GM18861 (cell line): ENCODE measurements around the gene SPEM3.

Experiments
- ATAC-seq: cut with Tn5 transposase; IDR thresholded peaks from one replicate; pipeline ENCODE4 v1.9.1; 2021; ENCODE audit not compliant: unreplicated experiment

Gene SPEM3

DNA sequence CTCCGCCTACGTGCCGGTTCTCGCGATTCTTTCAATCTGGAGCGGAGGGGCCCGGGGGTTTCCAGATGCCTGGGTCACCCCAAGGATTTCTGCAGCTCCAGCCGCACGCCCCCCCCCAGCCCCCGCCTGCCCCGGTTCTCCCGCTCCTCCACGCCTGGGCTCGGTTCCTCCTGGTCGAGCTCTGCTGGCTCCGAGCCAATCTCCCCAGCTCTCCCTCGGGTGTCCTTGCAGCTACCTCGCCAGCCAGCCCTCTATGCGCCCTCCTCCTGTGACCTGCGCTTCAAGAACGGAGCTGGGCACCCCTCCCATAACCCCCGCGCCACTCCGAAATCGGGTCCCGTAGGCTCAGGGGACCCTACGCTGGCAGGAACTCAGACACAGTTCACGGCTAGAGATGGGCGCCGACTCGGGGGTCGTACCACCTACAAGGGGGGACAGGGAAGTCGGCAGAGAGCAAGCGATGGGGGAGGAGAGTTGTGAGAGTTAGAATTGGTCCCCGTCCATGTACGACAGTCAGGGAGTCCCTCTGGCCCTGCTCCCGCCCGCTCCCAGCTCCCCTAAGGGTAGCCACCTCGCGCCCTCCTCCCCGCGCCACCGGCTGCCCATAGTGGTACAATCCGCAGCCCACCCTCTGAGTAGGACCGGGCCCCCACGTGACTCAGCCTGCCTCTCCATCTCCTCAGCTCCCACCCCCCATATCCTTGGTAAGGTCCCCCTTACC, 11.6 kb downstream of the SPEM3 start:
- no peak for ATAC-seq

DNA sequence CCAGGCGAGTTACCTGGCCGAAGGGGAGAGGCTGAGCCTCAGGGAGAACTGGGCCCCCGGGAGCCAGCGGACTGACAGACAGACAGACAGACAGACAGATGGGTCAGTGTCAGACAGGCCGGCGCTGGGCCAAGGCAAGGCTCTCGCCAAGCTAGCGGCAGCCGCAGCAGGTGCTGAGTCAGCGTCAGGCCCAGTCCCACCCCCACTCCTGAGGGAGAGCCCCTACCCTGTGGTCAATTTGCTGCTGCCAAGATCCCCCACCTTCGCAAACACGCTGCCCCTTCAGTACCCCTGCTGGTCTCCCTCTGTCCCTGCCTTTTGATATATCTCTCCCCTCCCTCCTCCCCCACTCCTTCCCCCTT, 12.2 kb downstream of the SPEM3 start:
- no peak for ATAC-seq

DNA sequence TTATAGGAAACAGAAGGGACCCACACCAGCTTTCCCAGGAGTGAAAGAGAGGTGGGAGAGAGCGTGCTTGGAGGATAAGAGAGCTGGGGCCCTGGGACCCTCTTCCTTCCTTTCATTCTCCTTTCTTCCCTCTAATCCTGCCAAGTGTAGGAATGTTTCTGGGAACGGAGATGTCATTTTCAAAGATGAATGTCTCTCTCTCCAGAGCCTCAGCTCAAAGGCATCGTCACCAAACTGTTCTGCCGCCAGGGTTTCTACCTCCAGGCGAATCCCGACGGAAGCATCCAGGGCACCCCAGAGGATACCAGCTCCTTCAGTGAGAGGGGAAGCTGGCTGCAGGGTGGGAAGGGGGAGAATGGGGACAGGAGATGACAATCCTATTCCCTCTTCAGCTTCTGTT, 12.6 kb downstream of the SPEM3 start:
- no peak for ATAC-seq

DNA sequence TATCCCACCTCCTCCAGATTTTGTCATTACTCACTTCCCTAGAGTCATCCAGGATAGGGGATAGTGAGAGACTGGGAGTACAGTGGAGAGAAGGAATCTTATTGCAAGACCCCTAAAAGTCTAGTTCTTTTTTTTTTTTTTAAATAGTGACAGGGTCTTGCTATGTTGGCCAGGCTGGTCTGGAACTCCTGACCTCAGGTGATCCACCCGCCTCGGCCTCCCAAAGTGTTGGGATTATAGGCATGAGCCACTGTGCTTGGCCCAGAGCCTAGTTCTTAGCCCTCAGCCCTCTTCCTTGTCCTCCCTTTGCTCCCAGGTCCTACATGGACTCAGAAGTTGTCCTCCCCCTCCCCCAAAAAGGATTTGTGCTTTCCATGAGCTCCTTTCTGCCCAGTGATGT, 13.5 kb downstream of the SPEM3 start:
- ATAC-seq: no peak

DNA sequence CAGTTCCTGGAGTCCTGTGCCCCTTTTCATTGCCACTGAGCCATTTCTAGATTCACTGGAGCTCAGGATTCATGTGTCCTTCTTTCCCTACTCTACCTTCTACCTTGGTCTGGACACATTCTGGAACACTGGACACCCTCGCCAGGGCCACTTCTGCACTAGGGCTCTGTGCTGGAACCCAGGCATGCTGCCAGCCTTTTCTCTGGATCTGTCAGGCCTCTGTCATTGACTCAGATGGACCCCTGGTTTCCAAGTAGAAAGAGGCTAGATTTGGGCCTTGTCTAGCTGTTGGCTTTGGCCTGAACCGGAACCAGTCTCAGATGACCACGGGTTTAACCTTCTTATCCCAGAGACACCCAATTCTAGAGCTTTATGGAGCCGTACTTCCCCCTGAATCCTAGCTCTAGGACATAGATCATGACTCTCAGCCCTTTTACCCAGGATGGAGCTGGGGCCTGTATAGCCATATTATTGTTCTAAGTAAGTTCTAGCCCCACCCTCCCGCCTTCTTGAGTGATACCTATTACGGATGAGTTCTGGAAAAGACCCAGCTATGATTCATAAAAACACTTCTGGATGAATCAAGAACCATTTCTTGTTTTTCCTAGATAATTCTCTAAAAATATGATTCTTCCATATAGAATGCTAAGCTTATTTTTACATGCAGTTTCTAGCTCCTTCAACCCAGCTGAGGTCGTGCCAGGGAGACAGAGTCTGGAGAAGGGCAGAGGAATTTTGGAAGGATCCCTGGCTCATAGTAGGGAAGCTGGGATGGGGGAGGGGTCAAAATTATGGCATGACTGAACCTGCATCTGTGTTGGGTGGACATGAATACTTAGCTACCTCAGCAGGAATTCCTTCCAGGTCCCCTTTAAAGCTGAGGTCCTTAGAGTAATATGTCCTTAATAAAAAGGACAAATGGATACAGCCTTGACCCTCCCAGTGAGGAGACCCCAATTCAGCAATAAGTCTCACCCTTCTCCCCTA, 15.1 kb downstream of the SPEM3 start:
- ATAC-seq: no peak

DNA sequence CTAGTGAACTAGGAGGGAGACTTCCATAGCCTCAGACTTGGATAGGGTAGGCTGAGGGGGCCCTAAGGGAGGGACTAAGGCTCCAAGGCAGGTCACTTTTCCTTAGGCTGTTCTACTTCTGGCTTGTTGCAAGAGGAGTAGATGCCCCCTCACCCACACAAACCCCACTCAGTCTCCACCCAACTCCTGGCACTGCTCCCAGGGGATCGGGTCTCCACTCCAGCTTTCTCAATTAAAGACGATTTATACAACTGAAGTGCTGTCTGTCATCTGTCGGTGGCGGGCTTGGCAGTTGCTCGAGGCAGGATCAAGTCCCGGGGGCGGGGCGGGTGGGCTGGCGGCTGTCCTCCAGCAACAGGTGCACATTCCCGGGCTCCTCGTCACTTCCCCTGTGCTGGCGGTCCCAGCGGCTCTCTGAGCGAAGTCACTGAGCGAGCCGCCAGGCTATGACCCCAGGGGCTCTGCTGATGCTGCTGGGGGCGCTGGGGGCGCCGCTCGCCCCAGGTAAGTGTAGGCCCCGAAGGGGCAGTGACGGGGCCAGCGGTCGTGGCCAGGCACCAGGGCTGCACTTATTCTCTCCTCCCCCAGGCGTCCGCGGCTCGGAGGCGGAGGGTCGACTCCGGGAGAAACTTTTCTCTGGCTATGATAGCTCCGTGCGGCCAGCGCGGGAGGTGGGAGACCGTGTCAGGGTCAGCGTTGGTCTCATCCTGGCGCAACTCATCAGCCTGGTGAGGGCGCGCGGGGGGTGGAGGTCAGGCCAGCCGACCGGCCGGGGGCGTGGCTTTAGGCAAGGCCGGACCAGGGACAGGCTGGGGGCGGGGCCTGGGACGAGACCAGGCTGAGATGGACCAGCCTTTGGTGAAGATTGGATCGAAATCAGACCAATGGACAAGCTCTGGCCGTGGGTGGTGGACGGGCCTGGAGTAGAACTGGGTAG, 16.3 kb downstream of the SPEM3 start, which contains the start of gene CHRNB1:
Gene CHRNB1, plus strand, starts transcription at position 380 of the 937 bp plus-strand sequence. Its CDS starts 67 bp downstream, at position 447.
- ATAC-seq: peak; percentile 48

DNA sequence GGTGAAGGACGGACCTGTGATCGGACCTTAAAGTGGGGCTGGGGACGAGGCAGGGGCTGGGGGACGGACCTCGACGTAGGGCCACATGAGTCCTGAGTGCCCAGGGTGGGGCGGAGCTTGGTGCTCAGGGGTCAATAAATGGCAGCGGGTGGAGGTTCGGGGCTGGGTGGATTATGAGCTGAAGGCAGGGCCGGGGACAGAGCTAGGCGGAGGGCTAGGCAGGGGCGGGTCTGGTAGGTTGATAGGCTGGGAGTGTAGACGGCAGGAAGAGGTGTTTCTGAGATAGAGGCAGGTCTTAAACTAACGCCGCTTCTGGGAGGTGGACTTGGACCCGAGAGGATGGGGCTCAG, 16.9 kb downstream of the SPEM3 start:
- ATAC-seq: peak; percentile 20

DNA sequence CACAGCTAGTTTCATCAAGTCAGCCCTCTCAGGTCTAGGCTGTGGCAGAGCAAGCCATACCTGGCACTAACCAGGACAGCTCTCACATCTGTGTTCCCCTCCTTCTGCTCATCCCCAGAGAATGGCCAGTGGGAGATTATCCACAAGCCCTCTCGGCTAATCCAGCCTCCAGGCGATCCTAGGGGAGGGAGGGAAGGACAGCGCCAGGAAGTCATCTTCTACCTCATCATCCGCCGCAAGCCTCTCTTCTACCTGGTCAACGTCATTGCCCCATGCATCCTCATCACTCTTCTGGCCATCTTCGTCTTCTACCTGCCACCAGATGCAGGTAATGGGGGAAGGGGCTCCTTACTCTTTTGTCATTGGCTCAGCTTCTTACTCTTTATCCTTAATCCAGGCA, 19.8 kb downstream of the SPEM3 start:
- no peak for ATAC-seq

DNA sequence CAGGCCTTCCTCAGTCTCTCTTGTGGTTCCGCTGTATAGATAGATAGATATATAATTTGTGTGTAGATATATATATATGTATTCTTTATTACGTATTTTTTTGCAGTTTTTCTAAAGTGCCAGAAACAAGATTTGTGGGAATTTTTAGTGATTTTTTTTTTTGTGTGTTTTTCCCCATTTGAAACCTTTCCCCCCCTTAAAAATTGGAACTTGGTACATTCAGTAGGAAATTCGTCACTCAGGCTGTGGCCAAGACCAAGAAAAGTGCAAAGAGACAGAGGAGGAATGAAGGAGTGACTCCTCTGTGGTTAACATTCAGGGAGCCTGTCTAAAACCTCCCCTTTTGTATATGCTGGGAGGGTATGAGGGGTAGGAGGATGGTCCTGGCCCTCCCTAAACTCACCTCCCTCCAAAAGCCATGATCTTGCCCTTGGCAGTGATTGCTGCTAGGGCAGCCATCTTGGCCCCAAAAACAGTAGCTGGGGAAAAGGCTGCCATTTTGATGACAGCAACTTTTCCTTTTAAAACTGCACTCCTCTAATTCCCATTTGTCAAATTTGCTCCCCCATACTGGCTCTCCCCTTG, 31.4 kb downstream of the SPEM3 start:
- no peak for ATAC-seq

DNA sequence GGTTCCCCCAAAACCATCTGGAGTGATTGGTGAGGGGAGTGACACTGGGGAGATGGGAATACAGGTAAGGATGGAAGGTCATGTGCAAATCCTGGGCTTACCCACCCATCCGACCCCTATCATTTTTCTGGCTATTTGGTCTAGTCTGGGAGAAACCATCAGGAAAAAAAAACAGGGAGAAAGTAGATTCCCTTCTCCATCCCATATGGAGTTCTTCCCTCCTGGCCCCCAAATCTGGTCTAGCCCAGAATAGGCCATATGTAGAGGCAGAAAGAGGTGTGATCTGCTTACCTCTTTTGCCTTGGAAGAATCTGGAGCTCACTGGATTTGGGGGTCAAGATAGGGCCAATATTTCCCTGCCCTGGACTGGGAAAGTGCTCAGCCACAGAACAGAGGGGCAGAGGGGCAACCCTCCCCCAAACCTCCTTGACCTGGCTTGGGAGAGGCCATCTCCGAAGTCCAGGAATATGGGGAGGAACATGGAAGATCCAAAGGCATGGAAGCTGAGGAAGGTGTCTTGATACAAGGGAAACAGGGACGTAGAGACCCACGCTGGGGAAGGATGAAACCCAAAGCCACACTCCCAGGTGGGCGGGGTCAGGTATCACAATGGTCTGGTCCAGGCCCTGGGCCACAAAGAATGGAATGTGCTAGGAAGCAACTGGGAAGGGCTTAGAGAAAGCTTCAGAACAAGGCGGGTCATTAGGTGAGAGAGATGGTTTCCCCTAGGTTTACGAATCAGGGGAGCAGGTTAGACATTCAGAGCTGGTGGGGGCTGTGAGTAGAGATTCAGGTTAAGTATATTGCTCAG, 32.4 kb downstream of the SPEM3 start:
- ATAC-seq: no peak

DNA sequence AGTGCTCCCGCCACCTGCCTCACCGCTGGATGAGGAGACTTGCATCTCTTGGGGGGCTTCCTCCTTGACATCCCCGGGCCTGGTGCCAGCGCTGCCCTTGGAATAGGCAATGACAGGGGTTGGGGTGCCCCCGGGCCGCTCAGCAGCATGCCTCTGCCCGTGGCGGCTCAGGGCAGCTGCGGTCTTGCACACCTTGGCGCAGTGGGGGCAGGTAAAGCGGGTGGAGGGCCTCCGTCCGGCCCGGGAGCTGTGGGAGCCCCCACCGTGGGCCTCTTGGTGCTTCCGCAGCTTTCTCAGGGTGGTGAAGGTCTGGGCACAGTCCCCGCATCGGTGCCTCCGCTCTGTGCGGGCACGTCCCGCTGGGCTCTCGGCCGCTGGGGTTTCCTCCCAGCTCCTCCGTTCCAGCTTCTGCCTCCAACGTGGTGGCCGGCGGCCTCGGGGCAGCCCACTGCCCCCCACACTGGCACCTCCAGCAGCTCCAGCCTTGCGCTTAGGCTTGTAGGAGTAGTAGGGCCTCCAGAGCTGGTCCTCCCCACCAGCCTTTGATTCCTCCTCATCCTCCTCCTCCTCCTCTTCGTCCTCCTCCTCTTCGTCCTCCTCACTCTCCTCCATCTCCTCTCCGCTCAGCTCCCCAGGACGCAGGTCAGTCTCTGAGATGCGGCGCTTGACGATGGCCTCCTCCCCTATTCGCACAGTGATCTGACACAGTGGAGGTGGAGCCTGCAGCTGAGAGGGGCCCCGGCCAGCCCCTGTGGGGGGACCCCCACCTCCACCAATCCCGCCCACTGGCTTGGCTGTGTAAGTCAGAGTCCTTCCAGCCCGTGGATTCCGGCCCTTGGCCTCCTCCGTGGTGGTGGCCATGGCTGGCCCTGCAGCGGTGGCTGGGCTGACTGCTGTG, 34.1 kb downstream of the SPEM3 start:
- ATAC-seq: no peak

DNA sequence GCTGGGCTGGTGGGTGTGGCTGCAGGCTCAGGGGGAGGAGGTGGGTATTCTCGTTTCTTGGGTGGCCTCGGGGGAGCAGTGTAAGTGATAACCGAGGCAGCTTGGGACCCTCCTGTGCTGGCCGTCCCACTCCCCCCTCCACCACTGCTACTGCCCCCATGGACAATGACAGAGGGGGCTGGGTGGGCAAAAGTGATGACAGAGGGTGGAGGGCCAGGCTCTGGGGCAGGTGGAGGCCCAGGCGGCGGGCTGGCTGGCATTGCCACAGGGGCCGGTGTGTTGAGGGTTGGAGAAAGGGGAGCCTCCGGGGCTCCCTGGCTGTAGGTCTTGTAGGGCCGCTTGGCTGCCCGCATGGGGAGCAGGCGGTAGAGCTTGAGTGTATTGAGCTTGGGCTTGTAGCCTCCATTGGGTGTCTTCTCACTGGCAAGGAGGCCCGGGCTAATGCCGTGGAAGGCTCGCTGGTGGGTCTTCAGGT, 34.8 kb downstream of the SPEM3 start:
- no peak for ATAC-seq

DNA sequence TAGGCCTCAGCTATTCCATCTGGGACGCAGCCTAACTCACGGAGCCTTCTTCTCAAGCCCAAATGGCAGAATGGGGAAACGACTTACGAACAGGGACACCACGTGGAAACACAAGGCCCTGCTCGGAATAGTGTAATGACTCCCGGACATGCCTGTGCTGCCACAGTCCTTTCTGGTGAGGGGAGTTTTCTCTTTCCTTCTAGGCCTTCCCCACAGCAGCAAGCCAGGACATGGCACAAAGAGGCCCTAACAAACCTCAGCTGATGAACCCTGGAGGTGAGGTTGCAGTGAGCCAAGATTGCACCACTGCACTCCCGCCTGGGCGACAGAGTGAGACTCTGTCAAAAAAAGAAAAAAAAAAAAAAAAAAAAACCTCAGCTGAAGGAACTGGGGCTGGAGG, 35.4 kb downstream of the SPEM3 start:
- no peak for ATAC-seq

DNA sequence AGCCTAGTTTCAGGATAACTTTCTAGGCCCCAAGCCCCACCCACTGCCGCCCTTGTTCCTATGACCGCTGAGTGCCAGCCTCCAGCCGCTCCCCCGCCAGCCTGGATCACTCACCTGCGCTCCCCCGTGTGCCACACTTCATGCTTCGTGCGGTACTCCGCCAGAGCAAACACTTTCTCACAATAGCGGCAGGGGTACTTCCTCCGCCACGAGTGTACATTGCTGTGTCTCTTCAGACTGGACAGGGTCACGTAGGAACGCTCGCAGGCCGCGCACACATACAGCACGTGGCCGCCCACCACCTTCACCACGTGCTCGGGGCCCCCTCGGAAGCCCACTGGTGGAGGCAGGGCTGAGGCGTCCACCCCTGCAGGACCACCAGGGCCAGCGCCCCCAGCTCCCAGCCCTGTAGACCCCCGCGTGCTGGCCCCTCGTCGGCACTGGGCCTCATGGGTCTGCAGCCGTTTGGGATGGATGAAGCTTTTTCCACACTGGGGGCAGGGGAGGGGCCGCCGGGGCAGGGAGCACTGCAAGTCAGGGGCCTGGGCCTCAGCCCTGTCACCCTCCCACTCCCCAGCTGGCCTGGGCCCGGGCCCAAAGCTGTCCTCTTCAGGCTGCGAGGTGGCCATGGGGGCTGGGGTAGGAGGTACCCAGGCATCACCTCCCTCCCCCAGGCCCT, 37.1 kb downstream of the SPEM3 start:
- no peak for ATAC-seq

DNA sequence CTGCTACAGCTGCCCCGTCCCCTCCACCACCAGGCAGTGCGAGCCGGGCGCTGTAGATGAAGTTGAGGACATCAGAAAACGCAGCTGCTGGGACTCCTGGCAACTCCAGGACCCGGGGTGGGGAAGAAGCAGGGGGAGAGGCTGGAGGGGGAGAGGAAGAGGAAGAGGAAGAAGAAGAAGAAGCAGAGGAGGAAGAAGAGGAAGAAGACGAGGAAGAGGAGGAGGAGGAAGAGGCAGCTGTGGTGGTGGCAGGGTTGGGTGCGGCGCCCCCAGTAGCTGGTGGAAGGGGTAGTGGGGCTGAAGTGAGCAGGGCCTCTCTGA, 37.6 kb downstream of the SPEM3 start:
- ATAC-seq: no peak

DNA sequence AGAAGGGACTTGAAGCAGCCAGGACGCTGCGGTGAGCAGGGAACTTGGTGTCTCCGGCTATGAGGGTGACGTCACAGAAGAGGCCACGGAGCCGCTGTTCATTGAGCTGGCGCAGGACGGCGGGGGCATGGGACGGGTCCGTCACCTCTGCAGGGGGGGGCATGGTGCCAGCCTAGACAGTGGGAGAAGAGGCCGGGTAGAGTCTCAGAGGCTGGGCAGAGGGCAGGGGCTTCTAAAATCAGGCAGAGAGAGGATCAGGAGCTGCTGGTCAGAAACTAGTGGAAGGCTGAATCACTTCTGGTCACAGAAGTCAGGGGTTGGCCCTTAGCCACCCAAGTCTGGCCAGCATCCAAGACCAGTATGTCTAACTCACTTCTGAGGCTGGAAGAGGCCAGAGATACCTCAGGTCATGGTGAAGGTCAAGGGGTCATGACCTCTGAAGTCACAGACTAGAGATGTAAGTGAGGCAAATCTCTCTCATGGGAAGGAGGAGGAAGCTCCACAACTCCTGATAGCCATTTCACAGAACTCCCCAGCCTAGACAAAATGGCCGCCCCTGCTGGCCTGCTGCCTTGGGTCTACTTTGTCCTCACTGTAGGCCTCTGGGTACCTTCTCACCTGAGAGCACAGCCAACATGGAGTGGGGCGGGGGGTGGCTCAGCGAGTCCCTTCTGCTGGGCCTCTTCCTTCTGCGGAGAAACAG, 38.1 kb downstream of the SPEM3 start:
- ATAC-seq: no peak

DNA sequence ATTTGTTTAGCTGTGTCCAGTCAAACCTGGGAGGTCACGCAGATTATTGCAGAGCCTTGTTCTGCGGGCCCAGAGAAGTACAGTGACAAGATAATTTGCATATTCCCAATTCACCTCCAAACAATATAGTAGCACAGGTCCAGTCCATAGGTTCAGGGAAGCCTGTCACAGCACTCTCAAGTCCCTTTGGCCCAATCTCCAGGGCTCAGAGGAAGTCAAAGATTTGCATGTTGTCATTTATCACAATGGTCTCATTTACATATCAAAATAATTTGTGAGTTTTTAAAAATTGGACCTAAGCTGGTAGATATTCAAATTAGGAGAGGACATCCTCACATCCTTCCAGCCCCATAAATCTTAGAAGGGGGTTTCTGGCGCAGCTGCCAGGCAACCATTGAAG, 38.8 kb downstream of the SPEM3 start:
- no peak for ATAC-seq

DNA sequence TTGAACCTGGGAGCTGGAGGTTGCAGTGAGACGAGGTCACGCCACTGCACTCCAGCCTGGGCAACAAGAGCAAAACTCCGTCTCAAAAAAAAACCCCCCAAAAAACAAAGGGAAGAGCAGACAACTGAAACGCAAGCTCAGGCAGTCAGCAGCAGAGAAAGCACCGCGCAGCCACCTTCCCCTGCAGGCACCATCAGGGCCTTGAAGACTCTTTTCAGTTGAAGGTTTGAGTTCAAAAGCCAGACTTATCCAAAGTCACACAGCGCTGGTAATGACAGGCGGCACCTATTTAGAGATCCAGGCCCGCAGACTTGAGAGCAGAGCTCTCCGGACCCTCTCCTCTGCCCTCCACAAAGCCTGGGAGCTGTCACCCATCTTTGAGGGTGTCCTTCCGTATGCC, 39.6 kb downstream of the SPEM3 start:
- ATAC-seq: no peak
